ENCODE data around the gene MAEL. TPM values are rescaled to one million over a fixed set of nuclear protein-coding genes. Genes with fewer than 3 reads are reported as not detected.

Gene MAEL
- total RNA-seq, 1 donor from 2014 or later: not detected

DNA sequence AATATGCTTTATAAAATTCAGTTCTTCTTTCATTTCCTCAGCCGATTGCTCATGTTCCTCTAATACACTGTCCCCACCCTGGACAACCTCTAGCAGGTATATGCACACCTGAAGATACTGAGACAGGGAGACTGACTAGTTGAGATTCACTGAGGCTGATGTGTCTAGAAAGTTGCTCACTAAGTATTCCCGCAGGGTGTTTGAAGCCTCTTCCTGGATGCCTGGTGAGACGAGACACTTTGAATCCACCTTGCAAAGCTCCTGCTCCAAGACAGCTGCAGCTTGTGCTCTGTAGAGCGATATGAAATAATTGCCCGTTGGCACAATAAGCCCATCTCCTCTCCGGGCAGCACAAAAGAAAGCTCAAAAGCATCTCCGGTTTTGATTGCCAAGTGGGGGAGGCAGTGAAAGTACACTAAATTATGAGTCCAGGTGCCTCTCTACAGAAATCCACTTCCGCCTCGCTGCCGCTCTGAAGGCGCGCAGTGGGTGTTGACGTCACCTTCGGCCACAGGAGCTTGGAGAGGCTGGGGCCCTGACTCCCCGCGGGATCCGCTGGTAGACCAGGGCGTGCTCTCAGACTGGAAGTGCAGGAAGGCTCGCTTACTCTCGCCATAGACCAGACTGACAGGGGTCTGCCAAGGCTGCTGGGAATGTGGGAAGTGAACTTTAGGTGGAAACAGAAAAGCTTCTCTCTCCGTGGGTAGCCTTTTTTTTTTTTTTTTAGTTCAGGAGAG lies 54.8 kb downstream of the MAEL start:
- peak overlapping the region; percentile 75 for H3K4me3 Mint-ChIP-seq (ENCODE audit: low read depth)
- H3K36me3 Mint-ChIP-seq (ENCODE audit: low read depth): no peaks in the 10 kb centered on the region
- intact Hi-C loops (cut with micrococcal nuclease): no loop called here
- no peak overlapping the region for H3K27ac Mint-ChIP-seq
- peaks cover 40% of the 10 kb centered on the region for H3K27me3 Mint-ChIP-seq (ENCODE audit: low read depth)
- peaks cover 18% of the 10 kb centered on the region for H3K4me1 Mint-ChIP-seq (ENCODE audit: low read depth)
- H3K9me3 Mint-ChIP-seq: no peaks in the 10 kb centered on the region
- peak; percentile 71 for DNase-seq (ENCODE audit: low spot score)

DNA sequence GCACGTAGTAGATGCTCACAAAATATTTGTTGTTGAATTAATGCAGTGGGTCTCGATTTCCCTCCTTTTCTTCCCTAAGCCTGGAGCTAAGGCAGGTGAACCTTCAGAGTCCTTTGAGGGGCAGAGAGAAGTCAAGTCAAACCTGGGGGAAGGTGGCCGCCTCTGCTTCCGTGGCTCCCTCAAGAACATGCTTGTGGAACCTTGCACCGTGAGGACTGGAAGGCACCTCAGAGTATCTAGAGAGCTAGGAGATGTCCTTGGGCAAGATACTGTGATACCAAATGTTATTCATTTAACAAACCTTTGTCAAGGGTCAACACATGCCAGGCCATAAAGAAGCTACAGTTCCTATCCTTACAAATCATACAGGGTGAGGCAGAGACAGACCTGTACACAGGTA lies 62.8 kb downstream of the MAEL start:
- Mint-ChIP-seq H3K9me3 (no peaks in the 10 kb centered on the region), H3K4me3 (ENCODE audit: low read depth) (no peak overlapping the region), H3K27ac (no peak overlapping the region), H3K36me3 (ENCODE audit: low read depth) (no peaks in the 10 kb centered on the region), H3K27me3 (ENCODE audit: low read depth) (peaks cover 13% of the 10 kb centered on the region), H3K4me1 (ENCODE audit: low read depth) (no peaks in the 10 kb centered on the region)
- intact Hi-C loops (cut with micrococcal nuclease): no loop called here
- DNase-seq (ENCODE audit: low spot score): no peak

DNA sequence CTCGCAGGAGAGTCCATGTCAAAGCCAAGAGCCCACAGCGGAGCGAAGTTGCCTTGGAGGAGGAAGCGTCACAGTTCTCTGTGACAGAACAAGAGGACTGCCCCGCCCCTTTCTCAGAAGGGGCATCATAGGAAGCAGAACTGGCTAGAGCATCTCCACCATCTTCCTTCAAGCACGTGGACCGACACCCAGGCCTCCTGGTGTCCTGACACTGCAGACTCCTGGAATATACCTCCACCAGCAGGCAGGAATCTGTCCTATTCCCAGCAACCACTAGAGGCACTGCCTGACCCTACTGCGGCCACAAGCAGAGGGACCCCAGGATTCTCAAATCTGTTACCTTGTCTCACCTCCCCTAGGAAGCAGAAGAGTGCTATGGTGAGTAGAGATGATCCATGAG lies 63.3 kb downstream of the MAEL start:
- intact Hi-C loops (cut with micrococcal nuclease): no loop called here
- Mint-ChIP-seq H3K27ac (no peak overlapping the region), H3K9me3 (no peaks in the 10 kb centered on the region), H3K4me1 (ENCODE audit: low read depth) (no peaks in the 10 kb centered on the region), H3K27me3 (ENCODE audit: low read depth) (peaks cover 8% of the 10 kb centered on the region), H3K4me3 (ENCODE audit: low read depth) (no peak overlapping the region), H3K36me3 (ENCODE audit: low read depth) (no peaks in the 10 kb centered on the region)
- DNase-seq (ENCODE audit: low spot score): no peak

DNA sequence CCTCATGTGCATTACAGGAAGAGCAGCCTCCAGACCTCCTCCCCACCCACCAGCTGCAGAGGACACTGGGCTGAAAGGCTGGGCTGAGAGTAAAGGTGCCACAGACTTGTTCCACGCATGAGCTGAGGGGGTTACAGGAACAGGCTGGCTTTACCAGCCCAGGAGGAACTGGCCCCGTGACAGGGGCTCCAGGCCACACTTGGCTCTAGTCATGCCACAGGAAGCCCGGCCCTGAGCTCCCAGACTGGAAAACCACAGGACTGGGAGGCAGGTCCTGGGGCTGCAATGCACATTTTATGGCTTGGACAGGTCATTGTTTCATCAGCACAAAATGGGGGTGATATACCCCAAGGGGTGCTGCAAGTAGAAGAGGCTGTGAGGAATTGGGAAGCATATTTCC lies 65.5 kb downstream of the MAEL start:
- intact Hi-C loops (cut with micrococcal nuclease): no loop called here
- Mint-ChIP-seq H3K4me3 (ENCODE audit: low read depth) (no peak overlapping the region), H3K4me1 (ENCODE audit: low read depth) (peaks cover 6% of the 10 kb centered on the region), H3K27ac (no peak overlapping the region), H3K9me3 (no peaks in the 10 kb centered on the region), H3K36me3 (ENCODE audit: low read depth) (no peaks in the 10 kb centered on the region), H3K27me3 (ENCODE audit: low read depth) (peaks cover 2% of the 10 kb centered on the region)
- DNase-seq (ENCODE audit: low spot score): no peak

- Mint-ChIP-seq H3K27me3 (ENCODE audit: low read depth) (peaks cover 2% of the 10 kb centered on the region), H3K4me1 (ENCODE audit: low read depth) (peaks cover 6% of the 10 kb centered on the region), H3K4me3 (ENCODE audit: low read depth) (no peak overlapping the region), H3K9me3 (no peaks in the 10 kb centered on the region), H3K27ac (no peak overlapping the region), H3K36me3 (ENCODE audit: low read depth) (no peaks in the 10 kb centered on the region)
- no peak for DNase-seq (ENCODE audit: low spot score)
- intact Hi-C loops (cut with micrococcal nuclease): no loop called here
Measured at GRCh38 chr1:167054946-167055630, 66.0 kb downstream of the MAEL start.

- Mint-ChIP-seq H3K4me3 (ENCODE audit: low read depth) (no peak overlapping the region), H3K36me3 (ENCODE audit: low read depth) (no peaks in the 10 kb centered on the region), H3K27me3 (ENCODE audit: low read depth) (peaks cover 2% of the 10 kb centered on the region), H3K27ac (no peak overlapping the region), H3K4me1 (ENCODE audit: low read depth) (peaks cover 6% of the 10 kb centered on the region), H3K9me3 (no peaks in the 10 kb centered on the region)
- DNase-seq (ENCODE audit: low spot score): no peak
- intact Hi-C loops (cut with micrococcal nuclease): no loop called here
Measured at GRCh38 chr1:167056529-167057231, 67.6 kb downstream of the MAEL start.

DNA sequence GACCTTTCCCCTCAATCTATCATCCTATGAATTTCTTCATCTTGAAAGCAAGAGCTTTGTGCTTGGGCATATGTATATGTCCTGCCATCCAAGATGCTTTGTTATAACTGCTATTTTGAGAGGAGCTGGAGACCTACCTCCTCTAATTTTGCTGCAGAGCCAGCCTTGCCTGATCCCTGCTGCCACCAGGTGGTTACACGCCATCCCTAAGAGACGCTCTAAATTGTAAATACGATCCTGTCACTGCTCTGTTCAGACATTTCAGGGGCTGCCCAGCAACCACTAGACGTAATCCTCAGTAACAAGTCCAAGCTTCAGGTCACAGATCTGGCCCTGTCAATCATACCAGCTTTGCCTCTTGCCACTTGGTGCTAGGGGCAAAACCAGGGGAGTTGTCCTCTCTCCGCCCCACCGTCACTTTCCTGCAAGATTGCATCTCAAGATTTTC lies 68.2 kb downstream of the MAEL start:
- Mint-ChIP-seq H3K4me1 (ENCODE audit: low read depth) (peaks cover 6% of the 10 kb centered on the region), H3K27me3 (ENCODE audit: low read depth) (peaks cover 2% of the 10 kb centered on the region), H3K9me3 (no peaks in the 10 kb centered on the region), H3K36me3 (ENCODE audit: low read depth) (no peaks in the 10 kb centered on the region), H3K27ac (no peak overlapping the region), H3K4me3 (ENCODE audit: low read depth) (no peak overlapping the region)
- peak; percentile 28 for DNase-seq (ENCODE audit: low spot score)
- intact Hi-C loops (cut with micrococcal nuclease): no loop called here

DNA sequence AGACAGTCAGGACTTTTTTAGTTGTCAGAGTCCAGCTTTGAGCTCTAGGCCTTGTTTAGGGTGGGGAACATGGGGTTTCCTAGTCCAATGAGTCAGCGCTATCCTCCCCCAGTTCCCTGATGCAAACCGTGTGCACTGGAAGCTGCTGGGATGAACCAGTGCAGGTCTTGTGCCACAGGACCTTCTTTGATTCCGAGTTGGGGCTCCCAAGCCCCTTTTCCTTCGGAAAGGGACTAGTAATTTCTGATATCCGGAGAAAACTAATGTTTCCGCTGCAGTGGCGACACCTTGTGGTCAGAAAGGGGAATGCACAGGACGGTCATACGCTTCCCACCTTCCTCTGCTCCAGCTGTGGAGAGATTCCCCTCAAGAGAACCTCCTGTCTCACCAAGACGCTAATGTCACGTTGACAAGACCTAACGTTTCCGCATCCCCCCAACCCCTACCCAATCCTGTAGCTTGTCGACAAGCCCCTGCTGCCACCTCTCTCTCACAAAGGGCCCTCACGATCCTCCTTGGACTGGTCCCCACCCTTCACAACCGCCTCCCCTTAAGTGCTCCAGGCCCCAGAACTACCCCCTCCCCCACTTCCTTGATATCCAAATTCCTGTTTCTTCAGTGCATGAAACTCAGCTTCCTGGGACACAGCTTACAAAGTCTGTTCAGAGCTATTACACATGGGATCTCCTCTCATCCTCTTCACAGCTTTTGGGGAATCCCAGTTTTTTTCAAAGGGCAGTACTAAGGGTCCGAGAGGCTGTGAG lies 70.1 kb downstream of the MAEL start:
- no peaks in the 10 kb centered on the region for H3K27me3 Mint-ChIP-seq (ENCODE audit: low read depth)

DNA sequence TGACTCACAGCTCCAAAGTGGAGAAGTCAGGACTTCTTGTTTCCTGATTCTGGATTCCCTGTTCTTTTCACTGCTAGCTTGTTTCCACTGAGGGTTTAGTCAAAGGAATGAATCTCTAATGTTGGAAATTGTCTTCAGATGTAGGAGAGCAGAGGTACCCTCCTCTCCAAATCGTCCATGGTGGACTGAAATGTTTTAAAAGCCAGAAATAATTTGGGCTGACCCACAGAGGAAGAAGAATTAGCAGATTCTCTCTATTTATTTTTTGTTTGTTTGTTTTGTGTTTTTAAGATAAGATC lies 70.7 kb downstream of the MAEL start:
- no peaks in the 10 kb centered on the region for H3K9me3 Mint-ChIP-seq
- H3K27me3 Mint-ChIP-seq (ENCODE audit: low read depth): no peaks in the 10 kb centered on the region
- H3K4me1 Mint-ChIP-seq (ENCODE audit: low read depth): peaks cover 6% of the 10 kb centered on the region
- intact Hi-C loops (cut with micrococcal nuclease): loop anchor here (1.0 to 10.0 kb wide), 3 partner anchors 87 to 345 kb away; no protein-coding TSS in a partner anchor
- no peak overlapping the region for H3K27ac Mint-ChIP-seq
- no peak for DNase-seq (ENCODE audit: low spot score)
- H3K36me3 Mint-ChIP-seq (ENCODE audit: low read depth): no peaks in the 10 kb centered on the region
- H3K4me3 Mint-ChIP-seq (ENCODE audit: low read depth): no peak overlapping the region

More for the DNA sequence above, 70.1 kb downstream of the MAEL start:
- Mint-ChIP-seq H3K4me1 (ENCODE audit: low read depth) (peaks cover 6% of the 10 kb centered on the region), H3K4me3 (ENCODE audit: low read depth) (no peak overlapping the region), H3K27ac (no peak overlapping the region), H3K9me3 (no peaks in the 10 kb centered on the region), H3K36me3 (ENCODE audit: low read depth) (no peaks in the 10 kb centered on the region)
- DNase-seq (ENCODE audit: low spot score): peak; percentile 48
- intact Hi-C loops (cut with micrococcal nuclease): loop anchor here (1.0 to 2.0 kb wide), 2 partner anchors 86 to 149 kb away; no protein-coding TSS in a partner anchor

GRCh38 chr1:167060141-167061072 lies 71.3 kb downstream of the MAEL start:
- no peaks in the 10 kb centered on the region for H3K27me3 Mint-ChIP-seq (ENCODE audit: low read depth)
- intact Hi-C loops (cut with micrococcal nuclease): loop anchor here (10.0 kb wide), 1 partner anchor 344 kb away; no protein-coding TSS in a partner anchor
- no peak for DNase-seq (ENCODE audit: low spot score)

GRCh38 chr1:167061073-167061464 lies 72.0 kb downstream of the MAEL start:
- peaks cover 6% of the 10 kb centered on the region for H3K4me1 Mint-ChIP-seq (ENCODE audit: low read depth)
- intact Hi-C loops (cut with micrococcal nuclease): loop anchor here (10.0 kb wide), 1 partner anchor 344 kb away; no protein-coding TSS in a partner anchor
- H3K27ac Mint-ChIP-seq: no peak overlapping the region
- DNase-seq (ENCODE audit: low spot score): no peak
- no peaks in the 10 kb centered on the region for H3K9me3 Mint-ChIP-seq
- no peaks in the 10 kb centered on the region for H3K36me3 Mint-ChIP-seq (ENCODE audit: low read depth)
- no peaks in the 10 kb centered on the region for H3K27me3 Mint-ChIP-seq (ENCODE audit: low read depth)
- no peak overlapping the region for H3K4me3 Mint-ChIP-seq (ENCODE audit: low read depth)

More at GRCh38 chr1:167060141-167061072, 71.3 kb downstream of the MAEL start:
- Mint-ChIP-seq H3K9me3 (no peaks in the 10 kb centered on the region), H3K4me1 (ENCODE audit: low read depth) (peaks cover 6% of the 10 kb centered on the region), H3K27ac (no peak overlapping the region), H3K36me3 (ENCODE audit: low read depth) (no peaks in the 10 kb centered on the region), H3K4me3 (ENCODE audit: low read depth) (no peak overlapping the region)
